ENCODE data around the gene RGCC. TPM values are rescaled to one million over a fixed set of nuclear protein-coding genes. Genes with fewer than 3 reads are reported as not detected.

RGCC gene
- total RNA-seq, 2 experiments from 2014 or later, result 25.5 to 34.7 TPM

GRCh38 chr13:41470196-41470595 lies 12.8 kb downstream of the RGCC start:
- CTCF ChIA-PET, result interaction anchor here (1.4 to 2.1 kb wide), 2 partner anchors 11 to 30 kb away, joined by 4 to 9 read pairs; no protein-coding TSS in a partner anchor
- no peak for DNase-seq
- peaks cover 60% of the 10 kb centered on the region for H3K36me3 Mint-ChIP-seq
- H3K27ac Mint-ChIP-seq, result no peak overlapping the region
- ATAC-seq, result no peak
- H3K27me3 Mint-ChIP-seq, result no peaks in the 10 kb centered on the region
- H3K9me3 Mint-ChIP-seq (ENCODE audit: low read depth), result no peaks in the 10 kb centered on the region
- peaks cover 23% of the 10 kb centered on the region for H3K4me1 Mint-ChIP-seq
- no peak overlapping the region for H3K4me3 Mint-ChIP-seq

- CTCF ChIA-PET, result interaction anchor here (1.2 to 2.1 kb wide), 3 partner anchors 12 to 29 kb away, joined by 3 to 9 read pairs (median 4); no protein-coding TSS in a partner anchor
- ATAC-seq (no peak), DNase-seq (no peak)
- H3K27ac Mint-ChIP-seq, result no peak overlapping the region
- H3K27me3 Mint-ChIP-seq, result no peaks in the 10 kb centered on the region
- no peaks in the 10 kb centered on the region for H3K9me3 Mint-ChIP-seq (ENCODE audit: low read depth)
- H3K36me3 Mint-ChIP-seq, result peaks cover 53% of the 10 kb centered on the region
- peaks cover 7% of the 10 kb centered on the region for H3K4me1 Mint-ChIP-seq
- H3K4me3 Mint-ChIP-seq, result no peak overlapping the region
These were observed 14.4 kb downstream of the RGCC start for GRCh38 chr13:41471785-41472184.

DNA sequence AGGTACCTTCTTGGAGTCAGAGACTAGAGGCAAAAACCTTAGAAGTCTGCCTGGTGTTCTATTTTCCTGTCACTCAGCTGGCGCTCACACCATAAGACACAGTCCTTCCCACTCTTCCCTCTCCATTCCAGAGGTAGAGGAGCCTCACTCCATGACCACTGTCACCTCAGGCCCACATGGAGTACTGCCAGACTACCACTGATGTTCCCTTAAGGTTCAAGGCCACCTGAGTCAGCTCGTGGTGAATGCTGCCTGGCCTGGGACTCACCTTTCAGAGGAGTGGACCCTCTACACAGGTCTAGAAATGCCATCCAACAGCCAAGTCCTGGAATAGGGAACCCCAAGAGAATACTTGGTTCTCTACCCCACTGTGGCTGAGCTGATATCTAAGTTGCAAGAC lies 29.9 kb downstream of the RGCC start:
- no peaks in the 10 kb centered on the region for H3K27me3 Mint-ChIP-seq
- peaks cover 9% of the 10 kb centered on the region for H3K36me3 Mint-ChIP-seq
- no peak for DNase-seq
- peak overlapping the region; percentile 30 for H3K27ac Mint-ChIP-seq
- ATAC-seq, result no peak
- peaks cover 16% of the 10 kb centered on the region for H3K4me1 Mint-ChIP-seq
- H3K4me3 Mint-ChIP-seq, result no peak overlapping the region
- CTCF ChIA-PET, result interaction anchor here (2.7 kb wide), 1 partner anchor 28 kb away, joined by 11 read pairs; no protein-coding TSS in a partner anchor
- H3K9me3 Mint-ChIP-seq (ENCODE audit: low read depth), result peaks cover 2% of the 10 kb centered on the region

DNA sequence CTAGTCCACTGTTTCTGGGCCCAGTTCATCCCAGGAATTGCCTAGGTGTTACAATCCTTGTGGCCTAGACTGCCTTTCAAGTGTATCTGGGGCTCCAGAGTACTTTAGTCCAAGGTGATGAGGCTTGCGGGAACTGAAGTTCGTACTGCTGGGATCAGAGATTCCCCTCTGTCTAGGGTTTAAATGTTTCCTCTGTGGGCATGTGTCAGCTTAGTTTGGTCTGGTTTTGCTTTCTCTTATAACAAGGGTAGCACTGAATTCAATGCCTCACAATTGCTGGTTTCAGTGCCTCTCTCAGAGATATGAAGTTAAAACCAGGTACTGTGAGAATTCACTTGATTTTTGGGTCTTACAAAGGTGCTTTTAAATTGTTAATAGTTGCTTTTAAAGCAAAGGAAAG lies 30.8 kb downstream of the RGCC start:
- Mint-ChIP-seq H3K27ac (peak overlapping the region; percentile 66), H3K36me3 (peaks cover 7% of the 10 kb centered on the region), H3K27me3 (no peaks in the 10 kb centered on the region), H3K9me3 (ENCODE audit: low read depth) (peaks cover 2% of the 10 kb centered on the region), H3K4me3 (peak overlapping the region; percentile 37), H3K4me1 (peaks cover 25% of the 10 kb centered on the region)
- ATAC-seq (peak; percentile 52), DNase-seq (no peak)
- CTCF ChIA-PET, result interaction anchor here (1.5 to 2.7 kb wide), 2 partner anchors 23 to 29 kb away, joined by 4 to 11 read pairs; no protein-coding TSS in a partner anchor

- Mint-ChIP-seq H3K36me3 (no peaks in the 10 kb centered on the region), H3K4me3 (no peak overlapping the region), H3K9me3 (ENCODE audit: low read depth) (peaks cover 2% of the 10 kb centered on the region), H3K27me3 (no peaks in the 10 kb centered on the region), H3K4me1 (peaks cover 34% of the 10 kb centered on the region), H3K27ac (no peak overlapping the region)
- no peak for ATAC-seq
- DNase-seq, result no peak
- CTCF ChIA-PET, result interaction anchor here (0.6 to 3.2 kb wide), 2 partner anchors 32 to 80 kb away, joined by 3 to 14 read pairs; no protein-coding TSS in a partner anchor
These were observed 33.1 kb downstream of the RGCC start for GRCh38 chr13:41490371-41491015.

DNA sequence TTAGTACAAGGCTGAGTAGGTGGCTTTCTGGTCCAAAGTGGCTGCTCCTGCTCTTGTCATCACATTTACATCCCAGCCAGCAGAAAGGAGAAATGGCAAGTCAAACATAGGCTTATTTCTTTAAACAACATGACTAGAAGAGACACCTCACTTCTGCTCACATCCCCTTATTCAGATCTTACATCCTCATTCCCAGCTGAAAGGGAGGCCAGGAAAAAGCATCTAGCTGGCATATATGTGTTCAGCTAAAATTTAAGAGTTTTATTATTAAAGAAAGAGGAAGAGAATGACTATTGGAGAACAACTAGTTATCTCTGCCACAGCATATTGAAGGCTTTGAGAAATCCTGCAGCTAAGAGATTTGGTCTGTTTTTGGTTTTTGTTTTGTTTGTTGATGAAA lies 34.1 kb downstream of the RGCC start:
- Mint-ChIP-seq H3K36me3 (no peaks in the 10 kb centered on the region), H3K27me3 (no peaks in the 10 kb centered on the region), H3K9me3 (ENCODE audit: low read depth) (no peaks in the 10 kb centered on the region), H3K4me3 (no peak overlapping the region), H3K4me1 (peaks cover 37% of the 10 kb centered on the region), H3K27ac (peak overlapping the region; percentile 93)
- CTCF ChIA-PET, result interaction anchor here (2.3 to 3.2 kb wide), 2 partner anchors 26 to 33 kb away, joined by 5 to 14 read pairs; no protein-coding TSS in a partner anchor
- no peak for ATAC-seq
- DNase-seq, result no peak

- CTCF ChIA-PET, result interaction anchor here (0.8 to 3.2 kb wide), 5 partner anchors 13 to 51 kb away, joined by 3 to 14 read pairs (median 5); no protein-coding TSS in a partner anchor
- Mint-ChIP-seq H3K27me3 (no peaks in the 10 kb centered on the region), H3K9me3 (ENCODE audit: low read depth) (no peaks in the 10 kb centered on the region), H3K4me3 (peak overlapping the region; percentile 6), H3K27ac (peak overlapping the region; percentile 93), H3K4me1 (peaks cover 48% of the 10 kb centered on the region), H3K36me3 (no peaks in the 10 kb centered on the region)
- DNase-seq (no peak), ATAC-seq (peak; percentile 71)
These were observed 35.3 kb downstream of the RGCC start for GRCh38 chr13:41492432-41493260.

GRCh38 chr13:41494202-41494601 lies 36.9 kb downstream of the RGCC start:
- Mint-ChIP-seq H3K36me3 (no peaks in the 10 kb centered on the region), H3K27ac (no peak overlapping the region), H3K27me3 (no peaks in the 10 kb centered on the region), H3K4me1 (peaks cover 51% of the 10 kb centered on the region), H3K9me3 (ENCODE audit: low read depth) (no peaks in the 10 kb centered on the region), H3K4me3 (no peak overlapping the region)
- DNase-seq (no peak), ATAC-seq (no peak)
- CTCF ChIA-PET, result interaction anchor here (1.2 to 1.5 kb wide), 2 partner anchors 10 to 30 kb away, joined by 3 read pairs; no protein-coding TSS in a partner anchor

GRCh38 chr13:41495044-41495443 lies 37.7 kb downstream of the RGCC start:
- H3K4me1 Mint-ChIP-seq, result peaks cover 52% of the 10 kb centered on the region
- no peak overlapping the region for H3K27ac Mint-ChIP-seq
- no peaks in the 10 kb centered on the region for H3K27me3 Mint-ChIP-seq
- no peak overlapping the region for H3K4me3 Mint-ChIP-seq
- CTCF ChIA-PET, result interaction anchor here (1.2 to 3.0 kb wide), 3 partner anchors 9 to 36 kb away, joined by 3 to 11 read pairs (median 3); no protein-coding TSS in a partner anchor
- H3K9me3 Mint-ChIP-seq (ENCODE audit: low read depth), result no peaks in the 10 kb centered on the region
- H3K36me3 Mint-ChIP-seq, result no peaks in the 10 kb centered on the region
- no peak for ATAC-seq
- DNase-seq, result no peak

GRCh38 chr13:41496420-41497234 lies 39.3 kb downstream of the RGCC start:
- Mint-ChIP-seq H3K36me3 (no peaks in the 10 kb centered on the region), H3K9me3 (ENCODE audit: low read depth) (no peaks in the 10 kb centered on the region), H3K4me3 (no peak overlapping the region), H3K4me1 (peaks cover 59% of the 10 kb centered on the region), H3K27me3 (no peaks in the 10 kb centered on the region), H3K27ac (no peak overlapping the region)
- CTCF ChIA-PET, result interaction anchor here (0.6 to 3.0 kb wide), 2 partner anchors 37 to 545 kb away, joined by 3 to 11 read pairs; no protein-coding TSS in a partner anchor
- no peak for ATAC-seq
- DNase-seq, result no peak

- DNase-seq (no peak), ATAC-seq (no peak)
- CTCF ChIA-PET, result interaction anchor here (3.0 kb wide), 1 partner anchor 38 kb away, joined by 11 read pairs; no protein-coding TSS in a partner anchor
- no peaks in the 10 kb centered on the region for H3K27me3 Mint-ChIP-seq
- H3K4me1 Mint-ChIP-seq, result peaks cover 54% of the 10 kb centered on the region
- H3K36me3 Mint-ChIP-seq, result no peaks in the 10 kb centered on the region
- H3K27ac Mint-ChIP-seq, result no peak overlapping the region
- H3K9me3 Mint-ChIP-seq (ENCODE audit: low read depth), result no peaks in the 10 kb centered on the region
- no peak overlapping the region for H3K4me3 Mint-ChIP-seq
These were observed 40.1 kb downstream of the RGCC start for GRCh38 chr13:41497436-41497835.

GRCh38 chr13:41499452-41499851 lies 42.1 kb downstream of the RGCC start:
- H3K36me3 Mint-ChIP-seq, result peaks cover 4% of the 10 kb centered on the region
- CTCF ChIA-PET, result interaction anchor here (1.6 kb wide), 1 partner anchor 39 kb away, joined by 3 read pairs; no protein-coding TSS in a partner anchor
- H3K4me1 Mint-ChIP-seq, result peaks cover 41% of the 10 kb centered on the region
- peak overlapping the region; percentile 54 for H3K27ac Mint-ChIP-seq
- H3K4me3 Mint-ChIP-seq, result no peak overlapping the region
- H3K27me3 Mint-ChIP-seq, result no peaks in the 10 kb centered on the region
- H3K9me3 Mint-ChIP-seq (ENCODE audit: low read depth), result no peaks in the 10 kb centered on the region
- ATAC-seq, result no peak
- DNase-seq, result no peak

All from activated CD8-positive, alpha-beta memory T cell treated with anti-CD3 and anti-CD28 coated beads, Interleukin-2, amount 10 ng/mL, durations not matched to agents 7 days and 5 days (primary cell).